ENCODE data around the gene RBFOX1.

RBFOX1 gene

GRCh38 chr16:7335991-7336634, 3.5 kb downstream of the RBFOX1 start:
- no peak for DNase-seq

GRCh38 chr16:7336742-7337141, 4.1 kb downstream of the RBFOX1 start:
- no peak for DNase-seq

DNA sequence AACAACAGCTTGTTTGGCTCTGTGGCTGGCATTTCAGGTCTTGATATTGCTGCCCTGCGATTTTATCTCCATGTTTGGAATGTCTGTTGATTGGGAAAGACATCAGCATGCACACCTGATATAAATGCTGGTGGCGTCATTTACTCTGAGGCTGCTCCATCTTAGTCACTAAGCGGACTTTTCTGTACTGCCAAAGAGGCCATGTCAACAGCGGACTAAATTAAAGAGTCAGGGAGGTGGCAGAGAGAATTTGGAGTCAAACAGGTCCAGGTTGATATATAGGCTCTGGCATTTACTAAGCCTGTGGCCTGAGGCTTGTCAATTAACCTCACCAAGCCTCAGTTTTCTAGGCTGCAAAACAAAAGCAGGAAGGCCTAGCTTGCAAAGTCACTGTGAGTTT, 6.2 kb downstream of the RBFOX1 start:
- no peak for DNase-seq

DNA sequence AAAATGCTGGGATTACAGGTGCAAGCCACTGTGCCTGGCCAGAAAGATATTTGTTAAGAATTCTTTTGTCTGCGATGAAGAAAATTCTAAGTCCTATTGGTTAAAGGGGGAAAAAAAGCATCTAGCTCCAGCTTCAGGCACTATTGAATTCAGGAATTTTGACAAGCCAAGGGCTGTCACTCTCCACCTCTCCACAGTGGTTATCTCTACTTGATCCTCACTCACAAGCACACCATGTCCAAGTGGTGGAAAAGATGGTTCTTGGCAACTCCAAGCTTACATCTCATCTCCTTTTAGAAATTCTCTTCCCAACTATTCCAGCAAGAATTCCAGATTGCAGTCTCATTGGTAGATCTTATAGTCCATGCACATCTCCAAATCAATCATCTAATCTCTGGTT, 7.1 kb downstream of the RBFOX1 start:
- no peak for DNase-seq

DNA sequence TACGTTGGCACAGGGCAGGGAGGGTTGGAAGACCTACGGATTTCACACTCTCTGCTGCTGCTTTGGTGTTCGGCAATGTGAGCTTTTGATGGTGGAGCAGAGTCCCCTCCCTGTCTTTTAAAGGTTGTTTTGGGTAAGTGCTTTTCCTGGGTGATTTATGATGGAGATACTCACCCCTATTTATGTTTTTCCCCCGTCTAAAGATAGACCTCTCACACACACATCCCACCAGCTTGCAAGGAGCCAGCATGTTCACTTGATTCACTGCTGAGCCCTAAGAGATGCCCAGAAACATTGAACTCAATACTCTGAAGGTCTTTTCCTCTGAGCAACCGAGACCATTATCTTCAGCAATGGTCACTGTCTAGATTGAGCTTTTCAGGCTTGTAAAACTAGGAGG, 8.3 kb downstream of the RBFOX1 start:
- no peak for DNase-seq

GRCh38 chr16:7342598-7342997, 10.0 kb downstream of the RBFOX1 start:
- DNase-seq: no peak

- no peak for DNase-seq
These were observed 10.6 kb downstream of the RBFOX1 start for GRCh38 chr16:7343243-7343642.

GRCh38 chr16:7344830-7345780, 12.5 kb downstream of the RBFOX1 start:
- no peak for DNase-seq

GRCh38 chr16:7350806-7351205, 18.2 kb downstream of the RBFOX1 start:
- no peak for DNase-seq

DNA sequence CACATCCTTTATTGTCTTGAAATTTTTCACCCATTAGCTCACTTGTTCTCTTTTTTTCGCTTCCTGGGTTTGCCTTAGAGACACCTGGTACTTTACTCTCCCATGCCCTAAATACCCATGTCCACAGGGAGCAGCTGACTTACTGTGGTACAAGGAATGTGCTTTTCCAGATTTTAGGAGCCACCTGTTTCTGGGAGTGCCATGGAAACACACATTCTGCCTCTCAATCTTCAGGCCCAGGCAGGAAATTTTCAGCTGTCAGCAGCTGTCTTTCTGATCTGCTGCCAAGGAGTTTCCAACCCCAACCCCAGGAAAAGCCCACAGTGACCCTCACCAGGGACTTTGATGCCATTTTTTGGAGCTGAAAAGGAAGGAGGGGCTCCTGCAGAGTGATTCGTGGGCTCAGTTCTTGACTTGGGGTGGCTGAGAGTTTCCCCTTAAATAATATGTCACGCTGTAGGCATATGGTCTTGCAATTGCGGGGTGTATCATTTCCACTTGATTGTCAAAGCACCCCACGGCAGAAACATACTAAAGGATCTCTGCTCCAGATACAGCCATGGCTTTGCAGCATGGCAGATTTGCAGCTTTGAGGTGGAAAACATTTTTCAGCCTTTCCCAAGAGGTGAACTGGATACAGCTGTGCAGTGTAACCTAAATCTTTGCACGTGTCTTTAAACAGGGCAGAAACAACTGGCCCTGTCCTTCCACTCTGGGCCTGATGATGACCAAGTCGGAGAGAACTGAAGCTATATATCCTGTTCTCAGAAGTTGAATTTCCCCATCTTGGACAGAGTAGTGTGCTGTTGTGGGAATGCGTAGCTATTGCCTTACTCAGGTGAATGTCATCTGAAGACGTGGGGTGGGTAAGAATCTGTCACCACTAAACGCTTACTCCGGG, 19.2 kb downstream of the RBFOX1 start:
- DNase-seq: no peak

GRCh38 chr16:7355758-7356157, 23.1 kb downstream of the RBFOX1 start:
- no peak for DNase-seq

DNA sequence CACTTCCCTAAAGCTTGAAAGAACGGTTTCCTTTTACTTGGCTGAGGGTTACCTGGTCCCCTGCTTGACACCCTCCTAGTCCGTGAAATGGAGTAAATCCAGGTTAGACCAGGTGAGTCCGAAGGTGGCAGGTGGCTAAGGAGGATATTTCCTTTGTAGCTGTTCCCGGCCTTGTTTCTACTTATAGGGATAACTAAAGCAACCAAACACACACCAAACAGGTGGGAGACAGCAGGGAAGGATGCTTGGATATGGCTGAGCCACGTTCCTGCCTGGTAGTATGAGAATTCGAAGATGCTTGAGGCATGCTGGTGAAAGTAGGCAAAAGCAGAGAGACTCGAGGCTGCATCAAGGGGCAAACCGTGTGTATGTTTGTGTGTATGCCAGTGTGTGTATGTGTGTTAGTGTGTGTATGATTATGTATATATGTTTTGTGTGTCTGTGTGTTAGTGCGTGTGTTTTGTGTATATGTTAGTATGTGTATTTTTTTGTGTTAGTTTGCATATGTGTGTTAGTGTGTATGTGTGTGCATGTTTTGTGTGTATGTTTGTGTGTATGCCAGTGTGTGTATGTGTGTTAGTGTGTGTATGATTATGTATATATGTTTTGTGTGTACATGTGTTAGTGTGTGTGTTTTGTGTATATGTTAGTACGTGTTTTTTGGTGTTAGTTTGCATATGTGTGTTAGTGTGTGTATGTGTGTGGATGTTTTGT, 28.9 kb downstream of the RBFOX1 start:
- no peak for DNase-seq

DNA sequence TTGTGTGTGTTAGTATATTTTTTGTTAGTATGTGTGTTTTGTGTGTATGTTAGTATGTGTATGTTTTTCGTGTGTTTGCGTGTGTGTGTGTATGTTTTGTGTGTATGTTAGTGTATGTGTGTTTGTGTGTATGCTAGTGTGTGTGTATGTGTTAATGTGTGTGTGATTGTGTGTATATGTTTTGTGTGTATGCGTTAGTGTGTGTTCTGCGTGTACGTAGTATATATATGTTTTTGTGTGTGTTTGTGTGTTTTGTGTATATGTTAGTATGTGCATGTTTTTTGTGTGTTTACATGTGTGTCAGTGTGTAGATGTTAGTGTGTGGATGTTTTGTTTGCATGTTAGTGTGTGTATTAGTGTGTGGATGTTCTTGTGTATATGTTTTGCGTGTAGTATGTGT, 29.6 kb downstream of the RBFOX1 start:
- DNase-seq: no peak

GRCh38 chr16:7363422-7364417, 31.1 kb downstream of the RBFOX1 start:
- DNase-seq: no peak

DNA sequence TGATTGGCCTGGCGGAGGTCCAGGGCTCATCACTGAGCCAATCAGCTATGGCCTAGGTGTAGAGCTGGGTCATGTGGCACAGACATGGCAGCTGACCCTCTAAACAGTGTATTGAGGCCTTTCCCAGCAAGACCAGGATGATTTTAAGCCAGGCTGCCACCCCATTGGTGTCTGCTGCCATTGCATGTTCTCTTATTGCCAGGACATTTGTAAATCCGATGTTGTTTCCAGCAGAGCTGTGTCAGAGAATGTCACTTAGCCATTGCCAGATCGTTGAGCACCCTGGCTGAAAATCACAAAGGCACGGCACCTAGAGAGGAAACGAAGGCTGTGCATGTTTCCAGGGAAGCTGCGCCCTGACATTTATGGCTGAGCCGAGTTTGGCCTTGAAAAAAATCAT, 33.4 kb downstream of the RBFOX1 start:
- DNase-seq: no peak

GRCh38 chr16:7366993-7367880, 34.6 kb downstream of the RBFOX1 start:
- no peak for DNase-seq

DNA sequence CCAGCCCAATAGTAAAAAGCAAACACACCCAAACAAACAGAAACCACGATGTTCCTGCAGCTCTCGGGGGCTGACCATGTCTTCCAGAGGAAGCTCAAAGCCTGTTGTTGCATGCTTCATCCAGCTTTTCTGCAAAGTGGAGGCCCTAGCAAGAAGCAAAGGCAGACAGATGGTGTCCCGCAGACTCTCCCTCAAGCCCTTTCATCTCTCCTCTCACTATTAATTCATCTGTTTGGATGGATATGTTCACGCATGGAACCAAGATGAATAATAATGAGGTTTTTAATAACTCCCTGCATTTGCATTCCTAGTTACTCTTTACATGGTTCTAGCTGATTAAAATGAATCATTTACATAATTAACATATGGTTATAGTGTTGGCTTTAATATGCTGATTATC, 36.6 kb downstream of the RBFOX1 start:
- no peak for DNase-seq

- DNase-seq: no peak
These were observed 39.5 kb downstream of the RBFOX1 start for GRCh38 chr16:7372095-7372494.

- DNase-seq: no peak
These were observed 41.1 kb downstream of the RBFOX1 start for GRCh38 chr16:7373776-7374175.

- no peak for DNase-seq
These were observed 42.0 kb downstream of the RBFOX1 start for GRCh38 chr16:7374614-7375174.
